NCI-H1105 (cell line): Measurements from ENCODE around the gene F10.

Experiments used
- DNase-seq: peaks from one replicate; lab custom pipeline; 2025; lab: John Stamatoyannopoulos, UW

F10 gene

DNA sequence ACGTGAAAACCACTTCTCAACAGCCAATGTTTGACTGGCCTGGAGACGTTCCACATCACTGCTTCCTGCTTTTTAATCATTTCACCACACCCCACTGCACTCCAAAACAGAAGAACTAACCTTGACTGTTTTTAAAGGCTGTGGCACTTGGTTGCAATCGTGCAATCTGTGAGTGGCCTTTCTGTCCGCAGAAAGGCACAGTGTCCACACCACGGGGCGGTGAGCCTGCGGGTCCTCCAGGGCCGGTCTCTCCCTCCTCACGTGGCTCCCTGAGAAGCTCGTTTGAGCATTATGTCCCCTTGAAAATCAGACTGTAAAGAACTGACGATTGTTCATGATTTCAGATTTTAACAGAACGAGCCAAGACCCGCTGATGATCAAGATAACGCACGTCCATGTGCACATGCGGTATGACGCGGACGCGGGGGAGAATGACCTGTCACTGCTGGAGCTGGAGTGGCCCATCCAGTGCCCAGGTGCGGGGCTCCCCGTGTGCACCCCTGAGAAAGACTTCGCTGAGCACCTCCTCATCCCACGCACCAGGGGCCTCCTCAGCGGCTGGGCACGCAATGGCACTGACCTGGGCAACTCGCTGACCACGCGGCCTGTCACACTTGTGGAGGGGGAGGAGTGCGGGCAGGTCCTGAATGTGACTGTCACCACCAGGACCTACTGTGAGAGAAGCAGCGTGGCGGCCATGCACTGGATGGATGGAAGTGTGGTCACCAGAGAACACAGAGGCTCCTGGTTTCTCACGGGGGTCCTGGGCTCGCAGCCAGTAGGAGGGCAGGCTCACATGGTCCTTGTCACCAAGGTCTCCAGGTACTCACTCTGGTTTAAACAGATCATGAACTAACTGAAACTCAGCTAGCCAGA lies 48.9 kb downstream of the F10 start:
- no peak for DNase-seq

DNA sequence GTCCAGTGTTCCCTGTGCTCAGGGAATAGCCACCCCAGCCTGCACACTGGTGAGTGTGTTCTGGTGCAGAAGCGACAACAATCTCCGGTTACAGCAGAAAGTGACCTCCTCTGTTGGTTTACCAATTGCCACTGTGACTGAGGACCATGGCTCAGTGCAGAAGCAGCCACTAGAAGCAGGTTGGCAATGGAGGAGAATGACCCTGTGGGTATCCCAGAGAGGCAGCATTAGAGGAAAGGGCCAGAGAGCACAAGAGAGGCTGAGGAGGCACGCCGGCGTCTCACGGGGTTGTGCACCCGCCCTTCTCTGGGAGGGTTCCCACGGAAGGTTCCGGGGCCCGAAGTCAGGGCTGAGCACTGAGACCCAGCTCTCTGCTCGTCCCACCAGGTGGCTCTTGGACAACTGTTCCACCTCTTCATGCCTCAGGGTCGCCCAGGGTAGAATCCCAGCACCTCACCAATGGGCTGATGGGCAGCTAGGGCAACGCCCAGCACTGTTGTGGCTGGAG lies 49.9 kb downstream of the F10 start:
- no peak for DNase-seq

DNA sequence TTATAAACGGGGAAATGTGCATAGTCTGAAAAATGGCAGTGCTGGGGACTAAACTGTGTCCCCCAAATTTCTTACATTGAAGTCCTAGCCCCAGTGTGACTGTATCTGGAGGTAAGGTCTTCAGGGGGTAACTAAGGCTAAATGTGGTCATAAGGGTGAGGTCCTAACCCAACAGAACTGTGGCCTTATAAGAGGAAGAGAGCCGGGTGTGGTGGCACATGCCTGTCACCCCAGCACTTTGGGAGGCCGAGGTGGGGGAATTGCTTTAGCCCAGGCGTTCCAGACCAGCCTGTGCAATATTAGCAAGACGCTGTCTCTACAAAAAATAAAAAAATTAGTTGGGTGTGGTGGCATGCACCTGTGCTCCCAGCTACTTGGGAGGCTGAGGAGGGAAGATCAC lies 53.7 kb downstream of the F10 start:
- no peak for DNase-seq

DNA sequence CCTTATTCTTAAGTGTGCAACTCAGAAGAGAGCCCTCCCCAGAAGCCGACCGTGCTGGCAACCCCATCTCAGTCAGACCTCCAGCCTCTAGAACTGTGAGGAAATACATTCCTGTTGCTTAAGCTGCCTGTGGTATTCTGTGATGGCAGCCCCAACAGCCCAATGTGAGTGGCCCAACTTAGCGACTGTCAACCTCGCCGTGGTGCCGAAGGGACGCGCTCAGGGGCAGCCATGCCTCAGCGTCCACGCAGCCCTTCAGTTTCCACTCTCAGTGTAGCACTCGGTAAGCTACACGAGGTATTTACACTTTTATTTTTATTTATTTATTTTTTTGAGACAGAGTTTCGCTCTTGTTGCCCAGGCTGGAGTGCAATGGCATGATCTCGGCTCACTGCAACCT lies 54.2 kb downstream of the F10 start:
- no peak for DNase-seq

DNA sequence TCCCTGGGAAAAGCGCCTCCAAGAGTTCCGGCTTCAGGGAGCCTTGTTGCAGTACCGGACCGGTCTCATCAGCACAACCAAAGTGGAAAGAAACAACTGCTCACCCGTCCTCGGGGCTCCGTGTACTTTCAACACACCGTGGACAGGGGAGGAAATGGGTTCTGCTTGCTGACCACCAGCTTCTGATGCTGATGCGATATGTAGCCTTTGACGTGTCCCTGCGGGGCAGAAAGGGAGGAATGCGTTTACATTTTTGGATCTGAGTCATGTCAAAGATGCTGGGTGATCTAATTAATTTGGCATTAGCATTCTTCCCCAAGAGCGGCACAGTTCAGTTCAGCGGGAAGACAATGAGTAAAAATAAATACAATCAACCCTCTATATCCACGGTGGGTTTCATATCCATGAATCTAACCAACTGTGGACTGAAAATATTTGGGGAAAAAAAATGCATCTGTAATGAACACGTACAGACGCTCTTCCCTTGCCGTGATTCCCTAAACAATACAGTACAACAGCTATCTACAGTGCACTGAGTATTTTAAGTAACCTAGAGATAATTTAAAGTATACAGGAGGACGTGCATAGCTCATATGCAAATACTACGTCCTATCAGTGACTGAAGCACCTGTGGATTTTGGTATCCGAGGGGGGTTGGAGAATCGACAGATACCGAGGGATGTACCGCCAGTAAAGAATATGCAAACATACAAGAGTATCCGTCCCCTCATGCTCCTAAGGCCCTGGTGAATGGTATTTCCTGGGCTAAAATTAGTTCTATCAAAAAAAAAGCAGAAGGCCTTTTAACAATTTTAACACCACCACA lies 55.7 kb downstream of the F10 start:
- no peak for DNase-seq

DNA sequence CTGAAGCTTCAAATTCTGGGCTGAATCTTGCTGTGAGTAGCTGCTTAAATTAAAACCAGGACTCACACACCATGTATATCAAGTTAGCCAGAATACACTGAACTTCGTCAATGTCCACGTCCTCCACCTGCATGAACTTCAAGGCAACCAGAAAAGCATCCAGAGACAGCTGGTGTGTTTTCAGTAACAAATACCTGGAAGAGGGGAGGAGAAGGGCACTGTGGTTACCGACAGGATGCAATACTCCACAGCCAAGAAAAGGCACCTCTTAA lies 56.2 kb downstream of the F10 start:
- DNase-seq = no peak

DNA sequence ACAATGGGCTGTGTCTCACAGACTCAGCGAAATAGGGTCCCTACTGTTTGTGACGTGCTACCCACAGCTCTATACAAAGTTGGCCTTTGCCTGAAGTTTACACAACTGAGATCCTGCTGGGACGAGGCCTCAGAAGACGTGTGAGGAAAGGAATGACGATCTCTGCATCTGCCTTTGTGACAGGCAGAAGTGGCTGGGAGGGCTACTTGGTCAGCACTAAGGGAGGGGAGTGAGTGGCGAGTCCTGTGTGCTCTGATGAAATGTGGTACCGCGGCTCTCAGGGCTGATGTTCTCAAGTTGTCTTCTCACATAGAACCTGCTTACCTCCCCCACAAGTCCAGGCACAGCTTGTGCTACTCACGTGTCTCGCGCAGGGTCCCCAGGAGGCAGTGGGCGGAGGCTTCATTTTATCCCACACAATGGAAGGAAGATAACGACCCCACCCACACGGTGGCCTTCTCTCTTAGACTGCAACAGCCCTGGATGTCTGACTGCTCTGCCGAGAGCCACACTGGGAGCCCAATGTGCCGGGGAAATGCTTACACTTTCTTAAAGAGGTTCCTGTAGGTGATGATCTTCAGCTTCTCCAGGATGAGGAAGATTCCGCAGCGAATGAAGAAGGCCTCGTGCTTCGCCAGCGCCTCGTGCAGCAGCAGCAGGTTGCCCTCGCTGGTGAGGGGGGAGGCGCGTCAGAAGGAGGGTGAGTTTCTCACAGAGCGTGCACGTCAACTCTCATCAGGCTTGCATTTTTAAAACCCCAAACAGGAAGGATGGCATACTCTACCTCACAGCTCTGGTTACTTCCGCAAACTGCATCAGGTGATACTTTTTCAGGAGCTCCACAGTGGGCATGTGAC lies 57.0 kb downstream of the F10 start:
- no peak for DNase-seq

DNA sequence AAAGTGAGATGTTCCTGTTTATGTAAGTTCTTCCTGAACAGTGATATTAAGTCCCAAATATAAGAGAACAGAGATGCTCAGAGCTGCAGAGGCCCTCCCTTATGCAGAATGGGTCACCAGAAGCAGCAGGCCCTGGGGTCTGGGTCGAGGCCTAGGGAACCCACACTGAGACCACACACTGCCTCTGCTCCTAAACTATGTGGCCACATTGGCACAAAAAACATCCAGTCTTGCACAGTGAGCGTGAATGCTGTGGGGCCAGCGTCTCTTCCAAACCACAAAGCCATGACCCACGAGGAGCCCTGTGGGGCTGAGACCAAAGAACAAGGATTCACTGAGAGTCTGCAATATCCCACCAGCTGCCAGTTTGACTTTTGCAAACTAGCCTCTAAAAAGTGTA lies 59.4 kb downstream of the F10 start:
- no peak for DNase-seq

DNA sequence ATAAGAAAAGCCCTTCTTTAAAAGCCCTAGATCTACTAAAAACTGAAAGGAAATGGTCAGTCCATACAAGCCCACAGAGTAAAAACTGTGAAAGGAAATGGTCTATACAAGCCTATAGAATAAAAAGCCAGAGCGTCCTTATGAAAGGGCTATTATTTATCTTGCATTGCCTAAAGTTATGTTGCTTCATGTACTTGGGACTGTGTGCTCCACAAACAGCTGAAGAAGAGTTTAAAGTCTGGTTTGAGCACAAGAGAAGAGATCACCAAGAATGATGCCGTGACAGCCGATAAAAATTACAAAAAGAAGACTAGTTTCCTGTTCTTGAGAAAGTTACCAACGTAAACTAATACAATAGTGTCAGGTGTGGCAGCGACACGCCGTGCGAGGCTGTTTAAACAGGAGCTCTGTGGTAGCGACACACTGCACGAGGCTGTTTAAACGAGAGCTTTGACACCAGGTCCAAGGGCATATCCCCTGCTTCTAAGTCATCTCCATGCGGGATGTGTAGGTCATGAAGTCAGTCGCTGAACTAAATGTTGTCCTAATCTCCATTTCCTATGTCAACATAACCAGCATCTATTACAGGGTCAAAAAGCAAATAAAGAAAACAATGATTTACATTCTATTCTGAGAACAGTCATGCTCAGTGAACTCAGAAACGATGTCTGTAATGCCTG lies 61.0 kb downstream of the F10 start:
- DNase-seq = no peak

DNA sequence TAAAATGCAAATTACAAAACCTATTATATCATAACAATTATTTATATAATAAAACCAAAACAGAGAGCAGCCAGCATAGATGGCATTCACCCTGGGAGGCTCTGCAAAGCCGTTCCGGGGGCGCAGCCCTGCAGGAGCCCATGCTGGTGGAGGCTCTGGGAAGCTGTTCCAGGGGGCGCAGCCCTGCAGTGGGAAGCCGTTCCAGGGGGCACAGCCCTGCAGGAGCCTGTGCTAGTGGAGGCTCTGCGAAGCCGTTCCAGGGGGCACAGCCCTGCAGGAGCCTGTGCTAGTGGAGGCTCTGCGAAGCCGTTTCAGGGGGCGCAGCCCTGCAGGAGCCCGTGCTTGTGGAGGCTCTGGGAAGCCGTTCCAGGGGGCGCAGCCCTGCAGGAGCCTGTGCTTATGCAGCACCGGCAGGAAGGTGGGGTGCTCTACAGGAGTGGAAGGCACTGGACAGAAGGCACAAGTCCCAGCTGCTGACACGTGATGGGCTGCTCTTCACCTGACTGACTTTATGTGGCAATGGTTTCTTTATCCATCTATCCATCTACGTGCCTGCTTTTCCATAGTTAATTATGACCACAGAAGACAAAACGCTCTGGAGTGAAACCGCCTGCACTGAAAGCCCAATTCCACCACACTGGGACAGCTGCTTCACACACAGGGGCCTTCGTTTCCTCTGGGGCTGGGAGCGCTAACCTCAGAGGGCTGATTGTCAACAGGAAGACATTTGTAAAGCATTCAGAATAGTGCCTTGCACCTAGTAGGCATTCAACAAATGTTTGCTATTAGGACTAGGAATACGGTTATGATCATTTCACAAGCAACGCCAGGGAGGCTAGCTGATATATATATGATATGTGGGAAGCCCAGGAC lies 62.2 kb downstream of the F10 start:
- no peak for DNase-seq

DNA sequence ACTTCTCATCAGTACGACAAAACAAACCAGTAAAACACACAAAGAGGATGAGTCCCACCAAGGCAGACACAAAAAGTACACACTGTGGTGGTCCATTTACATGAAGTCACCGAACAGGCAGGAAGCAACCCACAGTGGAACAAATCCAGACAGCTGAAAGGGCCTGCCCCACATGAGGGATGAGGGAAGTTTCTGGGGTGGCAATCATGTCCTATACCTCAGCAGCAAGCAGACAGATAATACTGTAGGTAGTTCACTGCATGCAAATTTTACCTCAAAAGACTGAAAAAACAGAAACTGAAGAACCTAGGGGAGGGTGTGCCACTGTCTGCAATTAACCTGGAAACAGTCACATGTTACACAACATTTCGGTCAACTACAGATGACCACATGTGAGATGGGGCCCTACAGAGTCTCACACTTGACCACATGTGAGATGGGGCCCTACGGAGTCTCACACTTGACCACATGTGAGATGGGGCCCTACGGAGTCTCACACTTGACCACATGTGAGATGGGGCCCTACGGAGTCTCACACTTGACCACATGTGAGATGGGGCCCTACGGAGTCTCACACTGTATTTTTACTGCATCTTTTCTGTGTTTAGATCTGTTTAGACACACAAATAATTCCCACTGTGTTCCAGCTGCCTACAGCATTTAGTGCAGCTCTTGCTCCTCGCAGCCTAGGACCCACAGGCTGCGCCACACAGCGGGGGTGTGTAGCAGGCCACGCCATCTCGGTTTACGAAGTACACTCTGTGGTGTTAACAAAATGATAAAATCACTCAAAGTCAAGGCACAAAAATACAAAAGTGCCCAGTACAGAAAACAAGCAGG lies 63.7 kb downstream of the F10 start:
- no peak for DNase-seq

DNA sequence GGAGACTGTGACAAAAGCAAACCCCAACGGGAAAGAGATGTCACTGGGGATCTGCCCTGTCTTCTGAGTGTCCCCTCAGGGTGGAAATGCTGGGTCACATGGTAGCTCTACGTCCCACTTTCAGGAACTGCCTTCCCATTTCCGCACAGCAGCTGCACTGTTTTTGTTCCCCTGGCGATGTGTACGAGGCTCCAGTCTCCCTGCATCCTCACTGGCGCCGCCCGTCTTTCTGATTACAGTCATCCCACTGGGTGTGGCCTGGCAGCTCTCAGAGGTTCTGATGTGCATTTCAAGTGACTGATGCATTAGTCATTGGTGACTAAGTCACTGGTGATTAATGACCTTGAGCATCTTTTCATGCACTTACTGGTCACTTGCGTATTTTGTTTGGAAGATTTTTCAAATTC lies 64.7 kb downstream of the F10 start:
- DNase-seq = no peak

DNA sequence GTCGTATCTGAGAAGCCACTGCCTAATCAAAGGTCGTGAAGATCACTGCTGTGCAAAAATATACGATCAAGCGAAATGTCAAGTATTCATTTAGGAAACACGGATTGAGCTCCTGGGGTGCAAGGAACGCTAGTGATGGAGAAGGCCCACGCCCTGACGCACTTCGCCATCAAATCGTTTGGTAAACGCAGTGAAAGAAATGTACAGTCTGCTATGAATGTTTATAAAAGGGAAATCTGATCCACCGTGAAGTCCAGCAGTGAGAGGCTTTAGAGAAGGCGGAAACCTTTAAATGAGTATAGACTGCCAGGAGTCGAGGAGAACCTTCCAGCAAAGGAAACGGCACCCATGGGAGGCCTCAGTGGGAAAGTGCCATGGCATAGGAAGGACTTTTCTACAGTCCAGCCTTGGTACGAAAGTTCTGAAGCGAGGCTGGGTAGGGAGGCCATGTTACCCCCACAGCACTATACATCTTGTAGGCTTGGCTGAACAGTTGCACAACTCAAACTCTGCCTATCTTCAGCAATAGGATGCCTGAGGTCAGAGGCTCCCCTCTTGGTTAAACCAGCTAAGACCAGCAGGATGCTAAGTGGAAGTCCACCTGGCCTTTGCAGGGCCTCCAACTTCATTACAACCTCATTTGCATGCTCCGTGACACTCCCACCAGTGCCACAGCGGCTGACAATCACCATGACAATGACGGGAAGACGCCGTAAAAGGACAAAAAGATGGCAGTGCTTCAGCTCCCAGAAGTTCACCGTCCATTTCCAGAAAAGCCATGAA lies 65.5 kb downstream of the F10 start:
- DNase-seq = no peak

DNA sequence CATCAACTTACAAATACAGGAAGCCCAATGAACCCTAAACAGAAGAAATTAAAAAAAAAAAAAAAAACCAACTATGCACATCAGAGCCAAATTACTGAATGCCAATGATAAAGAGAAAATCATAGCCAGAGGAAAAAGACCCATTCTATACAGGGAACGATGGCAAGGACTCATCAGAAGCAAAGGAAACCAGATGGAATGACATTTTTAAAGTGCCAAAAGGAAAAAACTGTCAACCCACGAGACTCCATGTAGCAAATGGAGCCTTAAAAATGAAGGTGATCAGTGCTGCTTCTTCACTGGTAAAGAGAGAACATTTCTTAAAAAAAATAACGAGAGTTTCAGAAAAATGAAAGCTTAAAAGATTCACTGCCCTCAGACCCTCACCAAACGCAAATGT lies 67.6 kb downstream of the F10 start:
- no peak for DNase-seq

DNA sequence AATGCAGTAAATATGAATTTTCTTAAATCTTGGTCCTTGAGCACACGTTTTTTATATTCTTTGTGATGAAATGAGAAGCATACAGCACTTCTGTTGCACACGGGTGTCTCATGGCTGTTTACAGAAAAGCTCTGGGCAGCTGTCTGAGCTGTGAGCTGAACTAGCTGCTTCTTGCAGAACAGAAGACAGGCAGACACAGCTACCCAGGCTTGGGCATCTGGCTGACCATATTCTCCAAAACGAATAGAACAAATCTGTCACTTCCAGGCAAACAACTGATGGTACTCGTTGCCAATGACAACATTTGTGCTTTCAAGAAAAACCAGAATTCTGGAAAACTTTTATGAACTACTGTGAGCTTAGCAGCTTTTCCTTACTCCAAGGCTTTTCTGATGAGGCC lies 69.7 kb downstream of the F10 start:
- DNase-seq = no peak

DNA sequence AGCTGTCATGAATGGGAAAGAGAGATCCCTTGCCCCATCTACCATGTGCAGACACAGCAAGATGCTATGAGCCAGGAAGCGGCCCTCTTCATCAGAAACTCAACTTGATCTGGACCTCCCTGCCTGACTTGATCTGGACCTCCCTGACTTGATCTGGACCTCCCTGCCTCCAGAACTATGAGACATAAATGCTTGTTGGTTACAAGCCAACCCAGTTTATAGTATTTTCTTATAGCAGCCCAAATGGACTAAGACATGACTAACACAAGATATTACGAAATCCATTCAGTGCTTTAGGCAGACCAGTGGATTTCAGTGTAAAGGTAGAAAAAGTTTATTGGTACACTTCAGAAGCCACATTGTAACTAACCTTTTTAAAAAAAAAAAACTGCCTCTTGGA lies 70.3 kb downstream of the F10 start:
- DNase-seq = no peak

DNA sequence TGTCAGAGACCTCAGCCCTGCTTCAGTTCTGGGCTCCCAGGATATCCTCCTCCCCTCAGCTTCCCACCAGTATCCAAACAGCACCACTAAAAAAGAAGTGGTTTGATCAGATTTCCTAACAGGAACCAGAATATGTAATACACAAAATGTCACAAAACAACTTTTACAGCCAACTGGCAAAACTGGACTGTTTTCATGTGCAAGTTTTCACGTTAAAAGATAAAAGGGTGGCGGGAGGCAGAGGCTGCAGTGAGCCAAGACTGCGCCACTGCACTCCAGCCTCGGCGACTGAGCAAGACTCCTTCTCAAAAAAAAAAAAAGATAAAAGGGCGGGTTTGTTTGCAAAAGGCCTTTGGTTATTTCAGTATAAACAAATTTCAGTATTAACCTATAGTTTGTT lies 72.8 kb downstream of the F10 start:
- DNase-seq = no peak

DNA sequence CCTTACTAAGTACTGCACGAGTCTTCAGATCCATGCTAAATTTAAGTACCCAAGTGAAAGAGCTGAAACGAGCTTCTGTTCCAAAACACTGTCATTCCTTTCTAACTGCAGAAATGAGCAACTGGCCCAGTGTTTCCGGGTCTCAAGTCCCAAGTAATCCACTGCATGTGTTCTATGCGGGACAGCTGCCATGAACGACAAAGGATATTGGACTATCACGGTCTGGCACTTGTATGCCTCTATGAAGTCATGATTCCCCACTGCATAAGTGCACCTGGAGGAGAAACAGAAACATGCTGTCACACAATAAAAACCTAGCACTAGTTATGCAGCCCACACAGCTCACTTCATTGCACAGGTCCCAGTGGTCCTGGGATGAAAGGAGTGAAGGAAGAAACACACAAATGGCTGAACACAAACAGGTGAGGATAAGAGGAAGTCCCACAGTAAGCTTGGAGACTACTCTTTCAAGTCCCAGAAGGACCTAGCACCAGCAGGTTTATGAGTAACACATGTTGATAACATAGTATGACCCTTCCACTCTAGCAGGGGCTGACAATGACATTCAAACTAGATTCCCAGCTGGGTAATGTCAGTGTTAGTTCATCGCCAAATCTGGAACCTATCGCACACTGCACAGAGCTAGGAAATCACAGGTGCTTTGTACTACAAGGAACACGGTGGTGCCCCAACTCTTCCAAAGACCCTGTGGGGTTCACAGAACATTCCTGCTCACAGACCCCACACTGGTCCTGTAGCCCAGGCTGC lies 74.6 kb downstream of the F10 start:
- no peak for DNase-seq
